Central memory CD8-positive, alpha-beta T cell (primary cell): ENCODE data around the gene KAT7.
A peak's percentile ranks its signal among the peaks of the same experiment; 100 is the strongest.

Source experiments
- ATAC-seq: fragments of 150-1000 bp; cut with Tn5 transposase; replicated peaks from 2 replicates; pipeline ENCODE4 v1.10.0; 2022; ENCODE audit warnings: mild to moderate bottlenecking, moderate FRiP score, moderate number of reproducible peaks; ENCODE audit not compliant: poor library complexity, severe bottlenecking; ENCODE audit errors: extremely low read depth
- DNase-seq, 2 donors: peaks; one replicate each; pipeline ENCODE4 v3.0.0; 2021; ENCODE audit warnings: low spot score in 2 of 2
- H3K27ac Mint-ChIP-seq: one replicate; pipeline ENCODE4 v1.8.0; 2022; ENCODE audit warnings: low read depth, mild to moderate bottlenecking, moderate library complexity, mixed read lengths
- H3K27me3 Mint-ChIP-seq: one replicate; pipeline ENCODE4 v1.8.0; 2022; ENCODE audit warnings: mixed read lengths
- H3K36me3 Mint-ChIP-seq: one replicate; pipeline ENCODE4 v1.8.0; 2022; ENCODE audit warnings: mild to moderate bottlenecking, moderate library complexity, mixed read lengths; ENCODE audit not compliant: insufficient read depth
- H3K4me1 Mint-ChIP-seq: one replicate; pipeline ENCODE4 v1.8.0; 2022; ENCODE audit warnings: mixed read lengths
- H3K4me3 Mint-ChIP-seq: one replicate; pipeline ENCODE4 v1.8.0; 2022; ENCODE audit warnings: mild to moderate bottlenecking, moderate library complexity, mixed read lengths
- H3K9me3 Mint-ChIP-seq: one replicate; pipeline ENCODE4 v1.8.0; 2022; ENCODE audit warnings: mixed read lengths

KAT7 gene

DNA sequence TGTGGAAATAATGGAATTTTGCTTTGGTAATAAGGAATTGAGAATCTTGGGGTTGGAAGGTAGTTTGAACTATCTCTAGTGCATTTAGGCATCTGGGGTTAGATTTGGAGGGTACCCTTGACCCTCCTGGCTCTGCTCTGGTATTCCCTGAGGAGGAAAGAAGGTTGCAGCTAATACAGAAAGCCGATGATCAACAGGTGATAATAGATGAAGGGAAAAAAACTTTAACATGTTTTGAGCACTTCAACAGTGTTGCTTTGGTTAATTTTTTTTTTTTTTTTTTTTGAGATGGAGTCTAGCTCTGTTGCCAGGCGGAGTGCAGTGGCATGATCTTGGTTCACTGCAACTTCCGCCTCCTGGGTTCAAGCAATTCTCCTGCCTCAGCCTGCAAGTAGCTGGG, 4.8 kb downstream of the KAT7 start:
- DNase-seq: no peak
- Mint-ChIP-seq H3K4me1 (peaks cover 63% of the 10 kb centered on the region), H3K27me3 (no peaks in the 10 kb centered on the region), H3K9me3 (no peaks in the 10 kb centered on the region), H3K36me3 (peaks cover 86% of the 10 kb centered on the region), H3K4me3 (no peak overlapping the region), H3K27ac (no peak overlapping the region)
- no peak for ATAC-seq

DNA sequence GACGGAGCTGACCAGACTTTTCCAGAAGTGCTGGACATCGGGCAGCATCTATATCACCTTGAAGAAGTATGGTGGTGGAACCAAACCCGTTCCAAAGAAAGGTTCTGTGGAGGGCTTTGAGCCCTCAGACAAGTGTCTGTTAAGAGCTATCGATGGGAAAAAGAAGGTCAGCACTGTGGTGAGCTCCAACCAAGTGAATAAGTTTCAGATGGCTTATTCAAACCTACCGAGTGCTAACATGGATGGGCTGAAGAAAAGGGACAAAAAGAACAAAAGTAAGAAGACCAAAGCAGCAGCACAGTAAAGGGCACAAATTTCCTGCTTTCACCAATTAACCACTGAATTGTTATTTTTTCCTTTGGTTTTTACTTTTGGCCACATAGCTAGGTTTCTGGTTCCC, 6.9 kb downstream of the KAT7 start:
- peaks cover 89% of the 10 kb centered on the region for H3K36me3 Mint-ChIP-seq
- H3K27me3 Mint-ChIP-seq: no peaks in the 10 kb centered on the region
- H3K4me3 Mint-ChIP-seq: no peak overlapping the region
- no peaks in the 10 kb centered on the region for H3K9me3 Mint-ChIP-seq
- H3K4me1 Mint-ChIP-seq: peaks cover 61% of the 10 kb centered on the region
- ATAC-seq: no peak
- no peak overlapping the region for H3K27ac Mint-ChIP-seq
- DNase-seq: no peak

DNA sequence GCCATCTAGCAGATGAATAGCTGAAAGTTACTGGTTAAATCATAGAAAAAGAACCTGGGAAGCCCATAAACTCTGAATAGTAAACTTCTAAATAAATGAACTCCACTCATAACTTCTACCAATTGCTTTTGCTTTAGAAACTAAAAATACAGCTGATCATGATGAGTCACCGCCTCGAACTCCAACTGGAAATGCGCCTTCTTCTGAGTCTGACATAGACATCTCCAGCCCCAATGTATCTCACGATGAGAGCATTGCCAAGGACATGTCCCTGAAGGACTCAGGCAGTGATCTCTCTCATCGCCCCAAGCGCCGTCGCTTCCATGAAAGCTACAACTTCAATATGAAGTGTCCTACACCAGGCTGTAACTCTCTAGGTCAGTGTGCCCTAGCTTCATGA, 9.7 kb downstream of the KAT7 start:
- ATAC-seq (no peak), DNase-seq (no peak)
- H3K4me1 Mint-ChIP-seq: peaks cover 43% of the 10 kb centered on the region
- H3K9me3 Mint-ChIP-seq: no peaks in the 10 kb centered on the region
- peaks cover 83% of the 10 kb centered on the region for H3K36me3 Mint-ChIP-seq
- H3K4me3 Mint-ChIP-seq: no peak overlapping the region
- no peaks in the 10 kb centered on the region for H3K27me3 Mint-ChIP-seq
- no peak overlapping the region for H3K27ac Mint-ChIP-seq

DNA sequence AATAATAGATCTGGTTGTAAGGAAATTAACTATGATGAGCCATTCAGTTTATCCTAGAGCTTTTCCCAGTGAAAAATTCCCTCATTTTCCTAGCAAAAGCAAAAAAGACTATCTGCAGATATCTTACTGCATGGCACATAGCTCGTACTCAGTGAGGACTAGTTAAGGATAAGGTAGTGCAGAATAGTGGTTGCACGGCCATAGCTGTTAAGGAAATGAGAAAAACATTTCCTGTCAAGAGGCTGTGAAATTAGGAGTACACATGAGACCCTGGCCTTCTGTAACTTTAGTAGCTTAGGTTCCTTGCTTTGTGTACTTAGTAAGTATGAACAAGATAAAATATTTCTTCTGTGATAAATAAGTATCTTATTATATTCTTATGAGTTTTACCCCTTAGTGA, 10.3 kb downstream of the KAT7 start:
- Mint-ChIP-seq H3K9me3 (no peaks in the 10 kb centered on the region), H3K4me1 (peaks cover 40% of the 10 kb centered on the region), H3K36me3 (peaks cover 82% of the 10 kb centered on the region), H3K4me3 (no peak overlapping the region), H3K27me3 (no peaks in the 10 kb centered on the region), H3K27ac (no peak overlapping the region)
- ATAC-seq (no peak), DNase-seq (no peak)

DNA sequence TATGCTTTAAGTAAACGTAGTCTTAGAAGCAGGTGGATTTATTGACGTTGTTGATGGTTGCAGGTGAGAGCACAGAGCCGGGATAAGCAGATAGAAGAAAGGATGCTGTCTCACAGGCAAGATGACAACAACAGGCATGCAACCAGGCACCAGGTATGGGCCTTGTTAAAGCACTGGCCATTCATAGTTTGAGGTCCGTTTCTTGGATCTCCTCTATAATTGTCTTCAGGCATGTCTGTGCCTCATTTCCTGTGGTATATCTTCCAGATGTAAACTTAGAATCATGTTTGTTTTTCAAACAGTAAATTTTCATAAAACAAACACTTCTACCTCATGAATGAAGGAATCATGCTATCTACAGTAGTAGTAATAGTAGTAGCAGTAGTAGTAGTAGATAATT, 20.6 kb downstream of the KAT7 start:
- Mint-ChIP-seq H3K4me3 (no peak overlapping the region), H3K4me1 (peaks cover 38% of the 10 kb centered on the region), H3K9me3 (no peaks in the 10 kb centered on the region), H3K36me3 (peaks cover 80% of the 10 kb centered on the region), H3K27me3 (no peaks in the 10 kb centered on the region), H3K27ac (peak overlapping the region; percentile 79)
- ATAC-seq (no peak), DNase-seq (no peak)

DNA sequence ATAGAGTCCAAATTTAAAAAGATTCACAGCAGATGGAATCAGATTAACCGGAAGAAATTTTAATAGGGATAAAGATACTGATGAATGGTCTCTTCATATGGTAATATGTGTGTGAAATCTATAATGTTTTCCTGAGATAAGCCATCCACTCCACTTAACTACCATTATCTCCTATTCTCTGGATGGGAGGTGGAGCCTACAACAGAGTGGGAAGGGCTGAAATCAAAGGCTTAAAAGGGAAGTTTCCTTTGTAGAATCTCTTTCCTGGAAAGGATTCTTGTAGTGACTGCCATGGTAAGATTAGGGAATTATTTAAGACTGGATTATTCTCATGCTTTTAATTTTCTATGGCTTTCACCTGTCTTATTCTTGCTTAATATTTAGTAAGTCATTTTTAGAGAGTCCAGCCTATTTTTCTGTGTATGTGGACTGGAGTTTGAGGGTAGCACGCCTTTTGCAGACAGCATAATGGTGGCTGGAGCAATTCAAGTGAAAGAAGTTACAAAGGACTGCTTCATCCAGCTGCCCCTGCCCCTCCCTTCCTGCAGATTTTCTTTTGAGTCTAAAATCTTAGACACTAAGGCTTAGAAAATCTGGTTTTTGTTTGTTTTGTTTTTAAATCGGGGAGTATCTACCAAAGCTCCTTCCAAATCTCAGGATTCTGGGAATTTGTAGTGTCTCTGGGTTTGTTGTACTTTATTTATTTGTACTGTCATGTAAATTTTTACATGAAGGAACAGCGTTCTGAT, 26.5 kb downstream of the KAT7 start:
- Mint-ChIP-seq H3K4me3 (no peak overlapping the region), H3K27me3 (no peaks in the 10 kb centered on the region), H3K27ac (peak overlapping the region; percentile 25), H3K4me1 (peaks cover 27% of the 10 kb centered on the region), H3K9me3 (no peaks in the 10 kb centered on the region), H3K36me3 (peaks cover 72% of the 10 kb centered on the region)
- ATAC-seq: no peak
- DNase-seq: no peak

DNA sequence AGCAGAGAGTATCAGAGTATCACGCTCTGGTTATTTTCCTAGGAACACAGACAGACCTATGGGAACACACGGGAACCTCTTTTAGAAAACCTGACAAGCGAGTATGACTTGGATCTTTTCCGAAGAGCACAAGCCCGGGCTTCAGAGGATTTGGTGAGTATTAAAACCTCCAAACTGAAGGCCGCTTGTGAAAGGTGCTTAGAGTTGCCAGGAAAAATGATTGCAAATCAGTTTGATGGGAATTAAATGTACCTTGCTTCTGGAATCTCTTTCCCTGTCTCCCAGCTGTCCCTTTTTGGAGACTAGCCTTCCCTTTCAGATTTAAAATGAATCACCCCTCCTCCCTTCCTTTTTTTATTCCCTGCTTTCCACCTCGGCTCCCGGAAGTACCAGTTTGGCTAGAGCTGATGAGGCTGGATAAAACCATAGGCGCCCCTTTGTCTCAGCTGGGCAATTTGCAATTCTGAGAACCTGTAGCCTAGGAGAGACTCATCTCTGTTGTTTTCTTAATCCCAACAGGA, 27.3 kb downstream of the KAT7 start:
- H3K4me1 Mint-ChIP-seq: peaks cover 32% of the 10 kb centered on the region

DNA sequence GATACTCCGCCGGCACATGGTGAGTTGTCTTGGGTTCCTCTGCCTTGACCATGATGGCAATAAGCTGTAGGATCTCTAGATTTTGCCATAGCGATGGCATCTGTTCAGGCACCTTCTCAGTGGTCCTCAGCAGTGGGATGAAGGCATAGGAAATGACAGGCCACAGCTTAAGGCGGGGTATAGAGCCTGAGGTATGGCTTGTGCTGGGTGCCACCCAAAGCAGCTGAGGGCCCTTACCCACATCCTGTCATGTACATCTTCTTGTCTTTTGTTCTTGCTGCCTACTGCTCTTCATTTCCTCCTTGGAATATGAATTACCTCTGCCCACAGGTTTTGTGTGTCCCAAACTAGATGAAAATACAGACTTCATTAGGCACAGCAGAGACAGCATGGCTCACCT, 29.5 kb downstream of the KAT7 start:
- H3K4me3 Mint-ChIP-seq: peak overlapping the region; percentile 71
- DNase-seq (peak in 1 of 2 donors; percentile 49), ATAC-seq (peak; percentile 100)
- H3K27me3 Mint-ChIP-seq: no peaks in the 10 kb centered on the region
- peaks cover 38% of the 10 kb centered on the region for H3K4me1 Mint-ChIP-seq
- H3K36me3 Mint-ChIP-seq: peaks cover 77% of the 10 kb centered on the region
- H3K27ac Mint-ChIP-seq: peak overlapping the region; percentile 24
- no peaks in the 10 kb centered on the region for H3K9me3 Mint-ChIP-seq

More for the DNA sequence above, 27.3 kb downstream of the KAT7 start:
- Mint-ChIP-seq H3K4me3 (no peak overlapping the region), H3K27ac (peak overlapping the region; percentile 13), H3K27me3 (no peaks in the 10 kb centered on the region), H3K9me3 (no peaks in the 10 kb centered on the region), H3K36me3 (peaks cover 72% of the 10 kb centered on the region)
- DNase-seq (no peak), ATAC-seq (no peak)

DNA sequence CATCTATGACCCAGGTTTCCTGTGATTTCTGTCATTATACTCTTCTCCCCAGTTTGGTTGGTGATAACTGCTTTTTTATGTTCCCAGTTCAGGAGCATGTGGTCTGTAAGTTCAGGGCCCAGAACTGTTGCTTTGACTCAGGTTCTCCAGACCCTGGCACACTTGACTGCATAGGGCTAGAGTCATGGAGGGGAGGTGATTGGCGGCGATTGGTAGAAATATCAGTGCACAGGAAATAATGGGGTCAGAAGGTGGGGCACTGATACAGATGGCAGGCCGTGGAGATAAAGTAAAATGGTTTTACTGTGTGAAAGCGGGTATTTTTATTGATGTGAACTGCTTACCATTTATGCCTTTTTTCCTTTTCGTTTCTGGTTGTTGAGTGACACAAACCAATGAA, 30.7 kb downstream of the KAT7 start:
- H3K27me3 Mint-ChIP-seq: no peaks in the 10 kb centered on the region
- peak overlapping the region; percentile 19 for H3K4me3 Mint-ChIP-seq
- no peak for DNase-seq
- H3K4me1 Mint-ChIP-seq: peaks cover 38% of the 10 kb centered on the region
- H3K27ac Mint-ChIP-seq: peak overlapping the region; percentile 24
- no peak for ATAC-seq
- no peaks in the 10 kb centered on the region for H3K9me3 Mint-ChIP-seq
- H3K36me3 Mint-ChIP-seq: peaks cover 76% of the 10 kb centered on the region

DNA sequence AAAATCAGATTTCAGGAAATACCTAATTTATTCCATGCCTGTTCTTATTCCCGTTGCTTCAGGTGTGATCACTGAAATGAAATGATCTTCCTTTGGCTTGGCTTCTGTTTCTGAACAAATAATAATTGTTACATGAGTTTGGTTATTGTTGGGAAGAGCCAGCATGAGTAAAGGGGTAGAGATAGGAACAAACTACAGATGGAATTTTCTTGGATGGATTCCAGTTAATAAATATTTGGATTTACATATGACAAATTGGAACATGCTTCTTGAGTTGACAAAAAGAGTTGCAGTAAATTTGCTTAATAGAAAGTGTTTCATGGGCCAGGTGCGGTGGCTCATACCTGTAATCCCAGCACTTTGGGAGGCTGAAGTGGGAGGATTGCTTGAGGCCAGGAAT, 31.2 kb downstream of the KAT7 start:
- H3K9me3 Mint-ChIP-seq: no peaks in the 10 kb centered on the region
- H3K4me3 Mint-ChIP-seq: no peak overlapping the region
- H3K27me3 Mint-ChIP-seq: no peaks in the 10 kb centered on the region
- H3K4me1 Mint-ChIP-seq: peaks cover 38% of the 10 kb centered on the region
- DNase-seq (no peak), ATAC-seq (no peak)
- H3K27ac Mint-ChIP-seq: no peak overlapping the region
- H3K36me3 Mint-ChIP-seq: peaks cover 73% of the 10 kb centered on the region

DNA sequence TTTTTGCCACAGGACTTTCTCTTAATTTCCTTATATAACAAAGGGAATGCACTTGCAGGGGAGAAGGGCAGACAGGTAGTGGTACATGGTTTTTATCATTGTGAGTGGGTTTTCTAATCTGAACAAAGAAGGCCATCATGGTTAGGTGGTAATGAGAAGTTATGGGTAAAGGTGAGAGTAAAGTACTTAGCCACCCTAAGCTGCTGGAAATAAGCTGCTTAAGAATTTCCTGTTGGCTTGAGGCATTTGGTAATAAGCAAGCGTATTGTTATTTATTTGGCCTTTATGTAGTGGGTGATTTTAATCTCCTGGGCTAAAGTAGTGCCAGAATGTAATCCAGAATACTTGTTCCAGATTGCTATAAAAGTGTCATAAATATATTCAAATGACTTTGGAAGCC, 32.3 kb downstream of the KAT7 start:
- peaks cover 76% of the 10 kb centered on the region for H3K36me3 Mint-ChIP-seq

DNA sequence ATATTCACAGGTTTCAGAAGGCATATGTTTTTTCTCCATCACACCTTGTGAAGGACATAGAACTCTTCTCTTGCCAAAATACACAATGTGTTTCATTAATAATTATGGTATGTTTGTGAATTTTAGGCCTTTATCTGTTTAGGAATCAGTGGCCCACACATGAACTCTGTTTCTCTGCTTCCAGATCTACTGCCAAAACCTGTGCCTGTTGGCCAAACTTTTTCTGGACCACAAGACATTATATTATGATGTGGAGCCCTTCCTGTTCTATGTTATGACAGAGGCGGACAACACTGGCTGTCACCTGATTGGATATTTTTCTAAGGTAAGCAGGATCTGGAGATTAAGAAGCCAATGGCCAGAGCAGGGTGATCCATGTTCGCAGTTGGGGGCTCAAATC, 33.0 kb downstream of the KAT7 start:
- Mint-ChIP-seq H3K9me3 (no peaks in the 10 kb centered on the region), H3K36me3 (peaks cover 77% of the 10 kb centered on the region), H3K4me3 (no peak overlapping the region), H3K27ac (no peak overlapping the region), H3K27me3 (no peaks in the 10 kb centered on the region), H3K4me1 (peaks cover 38% of the 10 kb centered on the region)
- ATAC-seq: no peak
- DNase-seq: no peak

More for the DNA sequence above, 32.3 kb downstream of the KAT7 start:
- ATAC-seq: no peak
- Mint-ChIP-seq H3K4me3 (no peak overlapping the region), H3K4me1 (peaks cover 38% of the 10 kb centered on the region), H3K9me3 (no peaks in the 10 kb centered on the region), H3K27me3 (no peaks in the 10 kb centered on the region), H3K27ac (no peak overlapping the region)
- DNase-seq: no peak

DNA sequence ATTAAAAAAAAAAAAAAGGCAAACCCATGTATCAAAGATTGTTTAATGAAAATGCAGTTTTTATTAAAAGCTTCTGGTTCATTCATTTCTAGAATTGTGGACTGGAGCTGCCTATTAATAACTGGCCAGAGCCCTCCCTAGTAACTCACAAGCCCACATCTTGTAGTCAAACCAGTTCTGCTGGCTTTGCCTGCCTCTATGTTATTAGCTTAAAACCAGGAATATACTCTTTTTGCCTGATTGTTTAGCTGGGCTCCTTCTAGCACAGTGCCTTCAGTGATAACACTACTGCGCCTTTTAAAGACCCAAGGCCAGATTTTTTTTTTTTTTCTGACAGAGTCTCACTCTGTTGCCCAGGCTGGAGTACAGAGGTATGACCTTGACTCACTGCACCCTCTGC, 33.4 kb downstream of the KAT7 start:
- Mint-ChIP-seq H3K36me3 (peaks cover 75% of the 10 kb centered on the region), H3K4me1 (peaks cover 36% of the 10 kb centered on the region), H3K27me3 (no peaks in the 10 kb centered on the region), H3K9me3 (no peaks in the 10 kb centered on the region), H3K27ac (no peak overlapping the region), H3K4me3 (no peak overlapping the region)
- no peak for ATAC-seq
- no peak for DNase-seq
